AG04449 (cell line): ENCODE results near the gene USP49.
"Not testable (repeated sequence)": the region's sequence is repeated elsewhere in the genome, so short reads cannot be mapped to it uniquely, and the experiment has no call there.

Experiments used
- CTCF ChIA-PET: fragments of 350-600 bp; formaldehyde crosslinking; extraction: SDS; loops from one replicate; lab custom pipeline; 2021; ENCODE audit warnings: antibody characterized with exemption; lab: Yijun Ruan, JAX
- POLR2A ChIA-PET: fragments of 400-600, 350-600 bp; formaldehyde crosslinking; extraction: SDS; loops from one replicate; lab custom pipeline; 2020; ENCODE audit warnings: antibody characterized with exemption, inconsistent platforms; lab: Yijun Ruan, JAX
- DNase-seq: peaks from one replicate; pipeline ENCODE4 v3.0.0-alpha.2; 2010; ENCODE audit warnings: low read depth, low spot score
- H3K4me3 ChIP-seq: 2 replicates; pipeline ENCODE4 v1.5.1; 2011; ENCODE audit warnings: low read depth, mild to moderate bottlenecking, control low read depth, low read length
- CTCF ChIP-seq: IDR thresholded peaks from one replicate; pipeline ENCODE4 v1.5.1; 2011; ENCODE audit warnings: mild to moderate bottlenecking, moderate library complexity, low read length, control low read depth, inconsistent platforms; ENCODE audit not compliant: insufficient read depth; ENCODE audit errors: missing control alignments

Gene USP49

GRCh38 chr6:41768545-41769308 lies 126.4 kb downstream of the USP49 start:
- TF ChIP-seq CTCF = no peak
- CTCF ChIA-PET = interaction anchor here (0.8 to 3.8 kb wide), 6 partner anchors 8 to 401 kb away, joined by 3 to 28 read pairs (median 5); partner anchors contain the start of gene FRS3
- POLR2A ChIA-PET = no interaction called here
- no peak overlapping the region for H3K4me3 ChIP-seq
- DNase-seq = no peak

- peak; percentile 24 for DNase-seq
- no peak for TF ChIP-seq CTCF
- no peak overlapping the region for H3K4me3 ChIP-seq
- POLR2A ChIA-PET = no interaction called here
- CTCF ChIA-PET = interaction anchor here (1.0 to 3.8 kb wide), 4 partner anchors 10 to 399 kb away, joined by 4 to 28 read pairs (median 10); no protein-coding TSS in a partner anchor
These were observed 127.9 kb downstream of the USP49 start for GRCh38 chr6:41767112-41767833.

- H3K4me3 ChIP-seq, POLR2A ChIA-PET, DNase-seq: not testable (repeated sequence)
- CTCF ChIA-PET = interaction anchor here (0.7 to 3.8 kb wide), 4 partner anchors 11 to 182 kb away, joined by 3 to 28 read pairs (median 5); no protein-coding TSS in a partner anchor
These were observed 129.0 kb downstream of the USP49 start for GRCh38 chr6:41766043-41766664.

GRCh38 chr6:41763470-41763869 lies 131.7 kb downstream of the USP49 start:
- no peak for TF ChIP-seq CTCF
- CTCF ChIA-PET = interaction anchor here (0.8 to 1.6 kb wide), 7 partner anchors 10 to 280 kb away, joined by 3 to 6 read pairs (median 4); partner anchors contain the start of gene TOMM6
- DNase-seq = no peak
- H3K4me3 ChIP-seq = no peak overlapping the region
- POLR2A ChIA-PET = no interaction called here

- TF ChIP-seq CTCF = no peak
- ChIA-PET CTCF (interaction anchor here (1.2 to 1.3 kb wide), 2 partner anchors 16 to 392 kb away, joined by 6 to 7 read pairs; no protein-coding TSS in a partner anchor), POLR2A (no interaction called here)
- no peak overlapping the region for H3K4me3 ChIP-seq
- no peak for DNase-seq
These were observed 135.1 kb downstream of the USP49 start for GRCh38 chr6:41759905-41760579.
